HTR-8/SVneo (cell line): Measurements from ENCODE around the gene MSRB3.
"Not testable (repeated sequence)": the region's sequence is repeated elsewhere in the genome, so short reads cannot be mapped to it uniquely, and the experiment has no call there.

Source experiments
- DNase-seq: peaks from one replicate; pipeline ENCODE4 v3.0.0; 2011; ENCODE audit warnings: low spot score, mixed read lengths; ENCODE audit not compliant: insufficient read length
- FAIRE-seq: peaks from 2 replicates; lab custom pipeline; 2011; peaks lifted over from hg19 to GRCh38; lab: Jason Lieb, UNC

MSRB3 gene

DNA sequence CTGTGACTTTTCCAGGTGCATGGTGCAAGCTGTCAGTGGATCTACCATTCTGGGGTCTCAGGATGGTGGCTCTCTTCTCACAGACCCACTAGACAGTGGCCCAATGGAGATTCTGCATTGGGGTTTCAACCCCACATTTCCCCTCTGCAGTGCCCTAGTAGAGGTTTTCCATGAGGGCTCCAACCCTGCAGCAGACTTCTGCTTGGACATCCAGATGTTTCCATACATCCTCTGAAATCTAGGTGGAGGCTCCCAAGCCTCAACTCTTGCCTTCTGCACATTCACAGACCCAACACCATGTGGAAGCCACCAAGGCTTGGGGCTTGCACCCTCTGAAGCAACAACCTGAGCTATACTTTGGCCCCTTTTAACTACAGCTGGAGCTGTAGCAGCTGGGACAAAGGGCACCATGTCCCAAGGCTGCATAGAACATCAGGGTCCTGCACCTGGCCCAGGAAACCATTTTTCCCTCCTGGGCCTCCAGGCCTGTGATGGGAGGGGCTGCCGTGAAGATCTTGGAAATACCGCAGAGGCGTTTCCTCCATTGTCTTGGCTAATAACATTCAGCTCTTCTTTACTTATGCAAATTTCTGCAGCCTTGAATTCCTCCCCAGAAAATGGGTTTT lies 205.5 kb downstream of the MSRB3 start:
- not testable (repeated sequence) for FAIRE-seq, DNase-seq

DNA sequence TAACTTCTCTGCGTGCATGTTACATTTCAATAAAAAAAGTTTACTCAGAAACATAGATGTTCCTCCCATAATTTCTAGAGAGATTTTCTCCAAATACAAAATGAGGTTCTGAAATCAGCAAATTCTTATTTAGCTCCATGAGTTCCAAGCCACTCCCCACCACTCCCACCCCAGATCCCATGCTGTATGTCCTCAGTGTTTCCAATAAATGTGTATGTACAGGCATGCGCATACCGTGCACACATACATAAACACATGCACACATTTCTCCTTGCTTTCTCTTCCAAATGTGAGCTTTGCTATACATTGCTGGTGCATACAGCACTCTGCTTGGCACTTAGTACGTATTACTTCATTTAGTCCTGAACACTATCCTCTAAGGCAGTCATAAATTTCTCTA lies 209.7 kb downstream of the MSRB3 start:
- FAIRE-seq: no peak
- DNase-seq: no peak

DNA sequence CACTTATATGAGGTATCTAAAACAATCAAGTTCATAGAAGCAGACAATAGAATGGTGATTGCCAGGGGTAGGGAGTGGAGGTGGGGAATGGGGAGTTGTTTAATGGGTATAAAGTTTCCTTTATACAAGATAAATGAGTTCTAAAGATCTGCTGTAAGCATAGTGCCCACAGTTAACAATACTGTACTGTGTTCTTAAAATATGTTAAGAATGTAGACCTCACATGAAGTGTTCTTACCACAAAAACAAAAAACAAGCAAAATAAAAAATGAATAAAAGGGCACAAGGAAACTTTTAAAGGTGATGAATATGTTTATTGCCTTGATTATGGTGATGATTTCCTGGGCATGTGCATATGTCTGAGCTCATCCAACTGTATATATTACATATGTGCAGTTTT lies 211.8 kb downstream of the MSRB3 start:
- DNase-seq (no peak), FAIRE-seq (no peak)

DNA sequence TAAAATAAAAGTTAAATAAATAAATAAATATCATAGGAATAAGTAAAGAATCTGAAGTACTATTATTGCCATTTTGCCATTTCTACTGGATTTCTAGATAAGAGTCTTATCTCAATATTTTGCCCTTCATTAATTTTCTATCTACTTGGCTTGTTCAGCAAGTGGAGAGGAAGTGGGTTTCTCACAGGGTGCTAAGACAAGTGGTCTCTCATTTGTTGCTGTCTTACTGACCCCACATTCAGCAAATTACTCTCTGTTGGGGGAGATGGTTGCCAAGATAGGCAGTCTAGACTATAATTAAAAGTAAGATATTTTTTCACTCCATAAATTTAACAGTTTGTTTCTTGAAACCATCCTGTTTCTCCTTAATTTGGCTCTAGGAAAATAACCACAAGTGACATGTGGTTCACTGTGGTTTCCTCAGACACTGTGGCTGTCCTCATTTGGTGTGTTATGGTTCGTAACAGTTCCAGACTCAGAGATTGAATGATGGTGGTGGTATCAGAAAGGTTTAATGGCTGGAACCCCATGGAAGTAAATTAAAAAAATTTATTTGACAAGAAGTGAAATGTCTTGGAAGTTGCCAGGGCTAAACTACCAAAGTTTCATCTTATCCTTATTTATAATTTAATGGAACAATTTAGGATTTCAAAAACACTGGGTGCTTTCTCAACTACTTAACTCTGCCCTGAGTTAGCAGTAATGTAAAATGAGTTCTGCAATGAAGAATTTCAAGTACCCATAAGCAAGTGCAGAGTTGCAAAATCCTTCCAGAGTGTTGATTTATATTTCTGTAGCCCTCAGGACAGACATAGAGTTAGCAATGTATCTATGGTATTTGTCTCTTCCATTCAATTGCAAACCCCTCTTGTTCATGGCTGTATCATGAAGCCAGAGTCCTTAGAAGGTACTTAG lies 214.8 kb downstream of the MSRB3 start:
- DNase-seq (no peak), FAIRE-seq (no peak)

DNA sequence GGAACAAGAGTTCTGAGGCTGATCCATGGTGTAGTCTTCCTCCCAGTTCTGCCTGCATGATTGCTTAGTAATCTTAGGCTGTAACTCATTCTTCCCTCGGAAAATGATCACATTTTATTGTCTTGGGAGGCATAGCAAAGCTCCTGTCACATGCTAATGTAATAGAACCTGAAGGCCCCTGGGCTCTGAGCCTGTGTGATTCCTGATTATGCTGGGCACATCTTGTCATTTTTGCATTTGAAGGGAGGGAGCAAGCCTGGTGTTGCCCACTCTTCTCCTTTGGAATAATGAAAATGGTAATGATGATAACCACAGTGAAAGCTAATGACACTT lies 215.4 kb downstream of the MSRB3 start:
- FAIRE-seq (no peak), DNase-seq (no peak)

DNA sequence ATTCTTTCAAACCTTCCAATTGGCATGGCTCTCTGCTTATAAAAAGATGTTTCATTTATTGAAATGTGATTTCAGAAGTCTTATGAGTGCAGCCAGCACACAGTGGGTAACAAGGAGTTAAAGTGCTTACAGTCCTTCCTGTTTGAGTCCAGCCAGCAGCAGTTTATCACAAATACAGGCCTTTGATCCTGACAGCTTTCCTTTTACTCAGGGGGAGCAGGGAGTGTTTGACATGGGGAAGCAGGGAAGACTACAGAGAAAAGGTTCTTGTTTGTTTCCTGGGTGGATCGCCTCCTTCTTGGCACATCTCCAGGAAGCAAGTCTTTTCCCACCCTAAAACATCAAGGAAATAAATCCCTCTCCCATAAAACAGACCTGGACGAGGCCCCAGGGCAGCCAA lies 216.1 kb downstream of the MSRB3 start:
- DNase-seq (no peak), FAIRE-seq (no peak)

DNA sequence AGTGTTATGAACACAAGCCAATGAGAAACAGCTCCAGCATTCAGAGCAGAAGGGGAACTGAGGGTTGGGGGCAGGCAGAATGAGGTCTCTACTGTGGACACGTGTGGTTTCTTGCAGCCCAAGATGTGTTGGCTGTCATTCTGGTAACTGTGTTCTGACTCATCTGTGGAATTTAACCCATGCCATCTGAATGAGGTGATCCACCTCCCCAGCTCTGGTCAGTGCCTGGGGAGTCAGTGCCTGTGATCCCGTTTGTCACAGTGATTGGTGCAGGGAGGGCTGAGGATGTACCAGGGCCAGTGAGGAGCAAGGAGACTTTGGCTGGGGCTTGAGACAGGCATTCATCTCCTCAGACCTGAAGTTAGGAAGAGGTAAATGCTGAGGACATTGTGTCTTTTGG lies 216.8 kb downstream of the MSRB3 start:
- FAIRE-seq: peak; percentile 93
- peak; percentile 63 for DNase-seq

DNA sequence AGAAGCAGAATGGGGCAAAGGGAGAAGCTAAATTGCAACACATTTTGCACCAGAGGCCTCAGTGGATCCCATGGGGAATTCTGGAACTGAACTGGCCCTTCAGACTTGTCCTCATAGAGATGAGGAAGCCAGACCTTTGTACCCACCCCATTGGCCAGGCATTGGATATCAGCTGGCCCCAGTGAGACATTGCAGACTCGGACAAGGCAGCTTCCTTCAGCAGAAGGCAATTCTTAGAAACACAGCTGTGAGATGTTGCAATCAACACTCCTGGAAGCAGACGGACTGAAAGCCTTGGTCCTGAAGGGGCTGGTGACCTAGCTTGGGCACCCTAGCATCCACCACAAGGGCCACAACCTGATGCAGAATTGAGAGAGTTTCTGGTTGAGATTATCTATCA lies 218.1 kb downstream of the MSRB3 start:
- FAIRE-seq (no peak), DNase-seq (no peak)

DNA sequence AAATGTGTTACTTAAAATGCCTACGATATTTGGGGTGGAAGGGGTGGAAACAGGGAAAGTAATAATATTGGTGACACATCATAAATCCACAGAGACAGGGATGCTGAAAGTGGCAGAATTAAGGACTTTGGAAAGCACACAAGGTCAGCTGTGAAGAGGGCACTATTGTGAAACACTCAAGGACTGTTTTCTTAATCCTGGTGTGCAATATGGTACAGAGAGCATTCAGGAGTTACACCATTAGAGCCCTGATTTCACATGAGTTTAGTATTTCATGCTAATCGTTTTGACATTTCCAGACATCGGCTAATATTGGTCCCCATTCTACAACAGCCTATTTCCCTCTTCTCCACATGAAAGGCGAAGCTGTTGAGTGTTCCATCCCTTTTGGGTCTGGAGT lies 219.2 kb downstream of the MSRB3 start:
- no peak for DNase-seq
- FAIRE-seq: no peak

DNA sequence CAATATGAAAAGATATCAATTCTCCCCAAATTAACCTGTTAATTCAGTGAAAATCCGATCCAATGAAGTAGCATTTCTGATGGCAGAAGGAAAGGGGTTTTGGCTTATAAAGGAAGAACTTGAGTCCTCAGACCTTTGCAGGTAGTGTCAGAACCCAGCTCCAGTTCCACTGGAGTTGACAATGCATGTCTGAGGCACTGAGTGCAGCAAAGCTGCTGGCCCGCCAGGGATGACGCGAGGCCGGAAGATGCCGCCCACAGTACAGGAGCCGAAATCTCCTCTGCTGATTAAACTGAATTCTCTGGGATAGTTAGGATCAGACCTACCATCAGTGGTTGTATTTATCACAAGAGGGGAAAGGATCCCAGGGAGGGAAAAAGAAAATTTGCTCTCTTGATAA lies 220.7 kb downstream of the MSRB3 start:
- DNase-seq: no peak

DNA sequence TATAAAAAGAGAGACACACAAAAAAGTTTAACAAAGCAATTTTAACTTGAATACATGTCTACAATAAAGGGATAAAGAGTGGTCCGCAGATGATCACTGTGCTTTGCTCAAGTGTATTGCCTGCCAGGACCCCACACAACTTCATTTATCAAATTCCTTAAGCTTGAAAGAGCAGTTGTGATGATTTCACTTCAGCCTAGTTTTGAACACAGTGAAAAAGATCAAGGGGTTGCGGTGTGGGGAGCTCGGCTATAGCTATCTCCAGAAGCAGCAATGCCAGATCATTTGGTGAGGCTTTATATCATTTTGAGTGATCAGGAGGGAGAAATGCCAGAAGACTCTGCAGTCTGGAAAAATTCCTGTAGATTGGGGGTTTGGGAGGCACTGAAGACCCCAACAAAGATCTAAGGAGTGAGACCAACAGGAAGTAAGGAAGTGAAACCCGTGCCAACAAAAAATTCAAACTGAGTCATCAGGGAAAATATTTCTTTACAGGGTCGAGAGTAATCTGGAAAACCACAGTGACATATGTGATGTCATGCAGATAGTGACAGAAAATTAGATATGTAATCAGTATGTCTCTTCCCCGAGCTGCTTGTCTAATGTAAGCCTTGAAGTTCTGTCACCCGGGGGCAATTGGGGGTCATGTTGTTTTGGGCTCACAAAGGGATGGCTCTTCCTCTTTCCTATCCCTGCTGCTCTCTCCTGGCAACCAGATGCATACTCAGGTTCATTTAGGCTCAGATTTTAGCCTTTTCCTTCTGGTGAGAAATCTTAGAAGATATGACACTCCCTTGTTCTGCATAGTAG lies 221.8 kb downstream of the MSRB3 start:
- FAIRE-seq (no peak), DNase-seq (peak; percentile 23)

More for the DNA sequence above, 220.7 kb downstream of the MSRB3 start:
- FAIRE-seq: no peak

DNA sequence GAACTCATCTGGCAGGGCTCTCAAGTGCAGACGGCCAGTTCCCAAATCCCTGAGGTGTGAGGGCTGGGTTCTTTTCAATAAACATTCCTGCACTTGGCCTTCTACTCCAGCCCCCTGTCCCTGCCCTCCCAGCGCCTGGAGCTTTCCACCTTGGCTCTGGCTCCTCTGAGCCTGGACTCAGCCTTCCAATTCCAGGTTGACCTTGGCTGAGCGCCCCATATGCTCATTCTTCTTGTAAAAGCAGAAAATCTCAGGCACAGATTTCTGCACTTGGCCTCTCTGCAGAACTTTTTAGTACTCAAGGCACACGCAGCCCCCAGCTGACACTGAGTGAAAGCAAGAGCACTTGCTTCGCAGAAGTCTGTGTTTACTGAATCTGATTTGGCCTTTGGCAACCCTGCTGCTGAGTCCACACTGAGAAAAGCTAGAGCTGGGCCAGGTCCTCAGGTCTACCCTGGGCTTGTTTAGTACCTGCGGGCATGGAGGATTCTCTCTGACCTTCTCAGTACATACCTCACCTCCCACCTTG lies 222.7 kb downstream of the MSRB3 start:
- DNase-seq (no peak), FAIRE-seq (no peak)

DNA sequence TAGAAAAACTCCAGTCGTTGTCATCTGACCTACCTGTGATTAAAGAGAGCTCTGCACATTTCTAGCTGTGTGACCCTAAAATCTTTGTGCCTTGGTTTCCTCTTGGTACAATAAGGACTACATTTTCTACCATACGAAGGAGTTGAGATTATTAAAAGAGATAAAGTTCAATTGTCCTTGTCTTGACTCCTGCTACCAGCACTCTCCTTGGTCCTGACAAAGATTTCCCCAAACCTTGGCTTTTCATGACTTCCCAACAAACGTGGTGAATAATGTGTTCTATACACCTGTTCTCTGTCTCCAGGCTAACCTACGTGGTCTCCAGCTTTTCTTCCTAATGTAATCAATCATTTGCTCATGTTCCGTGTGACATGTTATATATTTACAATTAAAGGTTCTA lies 223.5 kb downstream of the MSRB3 start:
- FAIRE-seq: no peak

DNA sequence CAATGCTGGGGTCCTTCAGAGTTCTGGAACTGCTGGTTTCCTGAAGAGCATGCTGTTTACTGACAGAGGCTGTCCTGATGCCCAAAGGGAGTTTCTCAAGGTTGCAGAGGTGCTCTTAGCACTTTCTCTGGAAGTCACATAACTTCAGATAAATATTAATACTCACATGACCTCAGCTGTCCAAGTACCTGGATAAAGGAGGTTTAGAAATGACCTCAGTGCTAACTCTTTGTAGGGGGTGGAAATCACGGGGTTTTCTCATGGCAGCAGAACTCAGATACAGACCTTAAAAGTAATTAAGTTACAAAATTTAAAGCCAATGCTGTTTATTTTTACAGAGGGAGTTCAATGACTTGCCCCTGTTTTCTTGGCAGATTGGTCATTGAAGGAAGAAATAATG lies 225.9 kb downstream of the MSRB3 start:
- no peak for FAIRE-seq
- DNase-seq: no peak

More for the DNA sequence above, 223.5 kb downstream of the MSRB3 start:
- no peak for DNase-seq

DNA sequence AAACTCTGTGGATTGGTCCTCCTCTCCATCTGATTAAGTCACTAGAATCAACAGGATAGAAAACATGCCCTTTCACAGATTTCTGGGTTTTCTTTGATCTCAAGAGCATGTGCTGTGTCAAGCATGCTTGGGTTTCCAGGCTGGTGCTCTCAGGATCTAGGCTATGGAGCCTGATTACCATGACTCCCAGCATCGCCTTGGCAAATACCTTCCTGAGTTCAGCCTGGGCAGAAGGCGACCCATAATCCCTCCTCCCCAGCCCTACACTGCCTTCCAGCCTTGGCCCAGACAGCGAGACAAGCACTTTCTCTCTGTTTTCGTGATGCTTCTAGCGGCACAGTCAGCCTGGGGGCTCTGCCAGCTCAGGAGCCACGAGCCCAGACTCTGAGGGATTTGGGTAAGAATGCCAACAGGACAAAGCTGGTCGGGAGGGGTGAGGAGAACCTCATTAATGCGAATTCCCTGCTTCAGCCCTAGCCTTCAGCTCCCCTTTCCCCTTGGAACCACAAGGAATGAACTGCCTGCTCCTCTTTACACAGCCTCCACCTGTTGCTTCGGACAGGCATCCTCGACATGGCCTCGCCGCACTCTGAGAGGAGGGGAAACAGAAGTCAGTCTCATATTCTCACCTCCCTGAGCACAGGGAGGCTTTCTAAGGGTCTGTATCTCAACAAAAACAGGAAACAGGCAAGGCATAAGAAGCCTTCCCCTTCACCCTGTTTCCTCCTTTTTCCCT lies 227.1 kb downstream of the MSRB3 start:
- FAIRE-seq (no peak), DNase-seq (no peak)

DNA sequence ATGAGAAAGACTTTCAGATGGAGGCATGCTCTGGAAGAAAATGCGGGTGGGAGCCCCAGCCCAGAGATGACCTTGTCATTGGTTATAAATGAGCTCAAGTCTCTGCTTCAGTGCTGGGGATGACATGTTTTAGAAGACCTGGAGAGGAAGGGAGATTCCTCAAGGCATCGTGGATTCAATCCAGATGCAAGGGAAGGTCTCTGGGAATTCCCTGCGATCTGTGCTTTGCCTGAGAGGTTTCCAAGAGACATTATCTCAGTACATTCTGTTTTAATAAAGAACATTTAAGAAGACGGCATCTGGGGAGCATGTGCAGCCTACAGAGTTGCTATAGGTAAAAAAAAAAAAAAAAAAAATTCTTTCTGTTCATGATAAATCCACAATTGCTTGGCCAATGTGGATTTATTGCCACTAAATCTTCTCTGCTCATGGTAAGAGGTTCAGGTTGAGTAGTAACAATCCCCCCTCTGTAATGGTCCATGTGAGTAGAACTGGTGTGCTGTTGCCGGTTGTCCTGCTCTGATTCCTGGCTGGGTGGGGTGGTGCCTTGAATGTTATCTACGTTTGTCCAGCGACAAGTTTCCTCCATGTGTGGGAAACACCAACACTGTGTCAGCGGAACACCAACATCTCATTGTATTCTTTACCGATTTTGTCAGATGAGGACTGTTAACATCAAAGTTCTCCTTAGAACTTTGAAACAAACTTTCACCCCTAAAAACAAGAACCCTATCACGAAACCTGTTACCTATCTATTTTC lies 230.0 kb downstream of the MSRB3 start:
- DNase-seq (no peak), FAIRE-seq (no peak)

DNA sequence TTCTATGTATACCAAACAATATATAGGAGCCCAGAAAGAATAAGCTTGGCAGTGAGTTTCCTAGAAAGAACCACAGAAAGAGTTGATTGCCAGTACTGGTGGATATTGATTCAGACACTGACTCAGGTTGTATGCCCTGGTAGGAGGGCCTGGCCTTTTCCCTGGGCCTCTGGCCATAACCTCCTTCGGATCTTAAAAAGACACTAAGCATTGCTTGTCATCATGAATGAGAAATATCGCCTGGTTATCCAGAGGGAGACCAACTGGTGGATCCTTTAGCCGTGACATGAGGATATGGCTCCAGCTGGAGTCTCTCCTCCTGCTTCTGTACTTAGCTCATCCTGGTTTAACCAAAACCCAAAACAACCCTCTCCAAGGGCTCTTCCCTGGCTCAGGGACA lies 231.5 kb downstream of the MSRB3 start:
- no peak for DNase-seq
- FAIRE-seq: no peak

DNA sequence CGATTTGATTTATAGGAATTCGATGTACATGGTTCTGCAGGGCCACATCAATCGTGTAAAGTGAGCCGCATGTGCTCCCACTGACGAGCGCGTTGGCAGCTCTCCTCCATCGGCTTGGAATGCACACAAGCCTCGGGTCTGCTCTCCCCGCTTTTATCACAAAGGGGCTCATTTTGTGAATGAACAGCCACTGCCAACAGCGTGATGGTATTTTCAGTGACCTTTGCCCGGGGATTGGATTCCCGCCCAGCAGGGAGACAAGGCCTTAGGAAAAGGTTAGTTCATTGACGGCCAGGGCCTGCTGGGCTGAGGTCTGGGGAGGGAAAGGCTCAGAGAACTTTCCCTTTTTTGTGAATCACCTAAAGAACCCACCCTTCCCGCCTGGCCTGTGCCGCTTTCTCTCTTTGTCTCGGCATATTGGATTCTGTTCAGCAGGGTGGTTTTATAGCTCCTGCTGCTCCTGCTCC lies 232.1 kb downstream of the MSRB3 start:
- DNase-seq (no peak), FAIRE-seq (no peak)

DNA sequence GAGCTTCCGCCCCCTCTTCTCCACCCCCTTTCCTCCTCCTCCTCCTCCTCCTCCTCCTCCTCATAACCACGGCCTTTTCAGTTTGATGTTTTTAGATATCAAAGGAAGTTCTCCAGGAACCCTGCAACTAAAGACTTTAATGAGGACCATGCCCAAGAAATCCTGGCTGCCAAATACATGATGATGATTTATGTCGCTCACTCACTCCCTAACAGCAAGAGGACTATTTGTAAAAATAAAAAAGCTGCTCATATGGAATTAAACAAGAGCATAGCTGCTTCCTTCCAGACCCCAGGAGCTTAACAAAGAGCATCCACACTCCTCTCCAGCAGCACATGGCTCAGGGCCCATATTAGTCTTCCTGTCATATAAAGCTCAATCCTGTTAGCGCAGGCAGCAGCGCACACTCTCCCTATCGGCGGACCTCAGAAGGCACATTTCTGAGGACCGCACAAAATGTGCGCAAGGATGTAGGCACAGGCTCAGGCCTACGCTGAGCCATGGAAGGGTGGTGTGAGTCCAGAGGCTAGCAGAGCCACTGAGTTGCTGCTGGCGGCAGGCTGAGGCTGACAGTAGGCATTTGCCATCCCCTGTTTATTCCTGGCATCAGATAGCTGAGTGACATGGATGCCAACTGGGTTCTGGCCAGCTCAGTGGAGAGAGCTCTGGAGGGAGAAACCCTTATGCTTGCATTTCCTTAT lies 232.8 kb downstream of the MSRB3 start:
- DNase-seq (no peak), FAIRE-seq (no peak)
